AG04449 (cell line): ENCODE results near the gene HDDC3.

ENCODE experiments used
- CTCF ChIA-PET: fragments of 350-600 bp; formaldehyde crosslinking; extraction: SDS; loops from one replicate; lab custom pipeline; 2021; ENCODE audit warnings: antibody characterized with exemption; lab: Yijun Ruan, JAX
- POLR2A ChIA-PET: fragments of 400-600, 350-600 bp; formaldehyde crosslinking; extraction: SDS; loops from one replicate; lab custom pipeline; 2020; ENCODE audit warnings: antibody characterized with exemption, inconsistent platforms; lab: Yijun Ruan, JAX
- DNase-seq: peaks from one replicate; pipeline ENCODE4 v3.0.0-alpha.2; 2010; ENCODE audit warnings: low read depth, low spot score
- H3K4me3 ChIP-seq: 2 replicates; pipeline ENCODE4 v1.5.1; 2011; ENCODE audit warnings: low read depth, mild to moderate bottlenecking, control low read depth, low read length
- TF ChIP-seq, protein P1 (sequence below): IDR thresholded peaks from one replicate; pipeline ENCODE4 v1.5.1; 2011; ENCODE audit warnings: mild to moderate bottlenecking, moderate library complexity, low read length, control low read depth, inconsistent platforms; ENCODE audit not compliant: insufficient read depth; ENCODE audit errors: missing control alignments

The HDDC3 gene, protein sequence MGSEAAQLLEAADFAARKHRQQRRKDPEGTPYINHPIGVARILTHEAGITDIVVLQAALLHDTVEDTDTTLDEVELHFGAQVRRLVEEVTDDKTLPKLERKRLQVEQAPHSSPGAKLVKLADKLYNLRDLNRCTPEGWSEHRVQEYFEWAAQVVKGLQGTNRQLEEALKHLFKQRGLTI

DNA sequence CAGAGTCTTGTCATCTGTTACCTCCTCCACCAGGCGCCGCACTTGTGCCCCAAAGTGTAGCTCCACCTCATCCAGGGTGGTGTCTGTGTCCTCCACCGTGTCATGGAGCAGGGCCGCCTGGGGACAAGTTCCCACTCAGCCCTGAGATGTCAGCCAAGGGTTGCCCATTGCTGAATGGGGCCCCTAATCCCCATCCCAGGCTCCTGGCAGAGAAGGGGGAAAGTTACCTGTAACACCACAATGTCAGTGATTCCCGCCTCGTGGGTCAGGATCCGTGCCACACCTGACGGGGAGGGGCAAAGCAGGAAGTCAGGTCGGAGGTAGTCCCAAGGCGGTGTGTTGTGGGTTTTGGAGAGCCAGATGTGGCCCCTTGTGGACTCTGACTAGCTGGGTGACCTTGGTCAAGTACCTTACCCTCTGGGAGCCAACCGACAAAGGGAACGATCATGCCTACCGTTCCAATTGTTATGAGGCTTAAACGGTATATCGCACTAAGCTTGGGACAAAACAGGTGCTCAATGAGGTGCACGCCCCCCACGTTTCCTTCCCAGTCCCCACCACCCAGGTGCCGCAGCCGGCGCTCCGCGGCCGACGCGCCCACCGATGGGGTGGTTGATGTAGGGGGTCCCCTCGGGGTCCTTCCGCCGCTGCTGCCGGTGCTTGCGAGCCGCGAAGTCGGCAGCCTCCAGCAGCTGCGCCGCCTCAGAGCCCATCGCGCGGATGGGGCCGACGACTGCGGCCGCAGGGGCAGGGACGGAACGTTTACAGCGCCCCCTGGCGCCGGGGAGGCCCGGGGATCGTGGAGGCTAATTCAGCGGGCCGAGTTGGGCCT is at the start of gene HDDC3:
Gene HDDC3, minus strand, starts transcription at position 722 of the 832 bp plus-strand sequence. Its CDS starts 9 bp downstream, at position 713.
- no peak for DNase-seq
- ChIA-PET CTCF (interaction anchor here (0.6 to 20.3 kb wide), 37 partner anchors 12 to 1485 kb away, joined by 3 to 479 read pairs (median 5); partner anchors contain the start of genes FES, MAN2A2, RCCD1 and VPS33B), POLR2A (interaction anchor here (0.6 to 1.2 kb wide), 4 partner anchors 17 to 284 kb away, joined by 3 to 5 read pairs (median 3); partner anchors contain the start of gene RCCD1)
- H3K4me3 ChIP-seq = peak within 1 kb of the TSS; percentile 90
- TF ChIP-seq, protein P1, sequence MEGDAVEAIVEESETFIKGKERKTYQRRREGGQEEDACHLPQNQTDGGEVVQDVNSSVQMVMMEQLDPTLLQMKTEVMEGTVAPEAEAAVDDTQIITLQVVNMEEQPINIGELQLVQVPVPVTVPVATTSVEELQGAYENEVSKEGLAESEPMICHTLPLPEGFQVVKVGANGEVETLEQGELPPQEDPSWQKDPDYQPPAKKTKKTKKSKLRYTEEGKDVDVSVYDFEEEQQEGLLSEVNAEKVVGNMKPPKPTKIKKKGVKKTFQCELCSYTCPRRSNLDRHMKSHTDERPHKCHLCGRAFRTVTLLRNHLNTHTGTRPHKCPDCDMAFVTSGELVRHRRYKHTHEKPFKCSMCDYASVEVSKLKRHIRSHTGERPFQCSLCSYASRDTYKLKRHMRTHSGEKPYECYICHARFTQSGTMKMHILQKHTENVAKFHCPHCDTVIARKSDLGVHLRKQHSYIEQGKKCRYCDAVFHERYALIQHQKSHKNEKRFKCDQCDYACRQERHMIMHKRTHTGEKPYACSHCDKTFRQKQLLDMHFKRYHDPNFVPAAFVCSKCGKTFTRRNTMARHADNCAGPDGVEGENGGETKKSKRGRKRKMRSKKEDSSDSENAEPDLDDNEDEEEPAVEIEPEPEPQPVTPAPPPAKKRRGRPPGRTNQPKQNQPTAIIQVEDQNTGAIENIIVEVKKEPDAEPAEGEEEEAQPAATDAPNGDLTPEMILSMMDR = peak; percentile 98

DNA sequence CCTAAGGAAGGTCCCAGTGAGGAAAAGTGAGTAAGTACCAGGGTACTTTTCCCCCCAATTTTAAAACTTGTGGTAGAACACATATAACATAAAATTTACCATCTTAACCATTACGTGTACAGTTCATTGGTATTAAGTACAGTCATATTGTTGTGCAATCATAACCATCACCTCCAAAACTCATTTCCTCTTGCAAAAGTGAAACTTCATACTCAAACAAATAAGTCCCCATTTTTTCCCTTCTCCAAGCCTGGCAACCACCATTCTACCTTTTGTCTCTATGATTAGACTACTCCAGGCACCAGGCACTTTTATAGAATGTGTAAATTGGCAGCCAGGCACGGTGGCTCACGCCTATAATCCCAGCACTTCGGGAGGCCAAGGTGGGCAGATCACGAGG is 49.8 kb upstream of the HDDC3 start:
- POLR2A ChIA-PET = no interaction called here
- CTCF ChIA-PET = interaction anchor here (2.6 to 12.6 kb wide), 2 partner anchors 11 to 23 kb away, joined by 6 to 169 read pairs; partner anchors contain the start of gene RCCD1
- no peak overlapping the region for H3K4me3 ChIP-seq
- DNase-seq = no peak
- TF ChIP-seq, protein P1 = no peak

DNA sequence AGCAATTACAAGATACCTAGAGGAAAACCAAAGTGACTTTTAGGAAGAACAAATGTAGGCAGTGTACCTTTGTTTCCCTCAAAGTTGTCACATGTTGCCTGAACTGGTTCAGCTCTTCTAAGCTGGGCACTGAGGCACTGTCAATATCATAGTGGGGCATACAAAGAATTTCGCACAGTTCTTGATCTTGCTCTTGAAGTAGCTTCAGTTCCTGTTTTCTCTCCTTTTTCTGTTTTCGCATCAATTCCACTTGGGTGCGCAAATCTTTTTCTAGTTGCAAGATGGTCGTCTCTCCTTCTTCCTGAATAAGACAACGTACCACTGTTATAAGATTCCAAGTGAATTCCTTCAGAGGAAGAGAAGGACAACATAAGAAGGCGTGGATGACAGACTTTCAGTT is 49.3 kb upstream of the HDDC3 start:
- TF ChIP-seq, protein P1 = no peak
- no peak for DNase-seq
- ChIA-PET POLR2A (no interaction called here), CTCF (interaction anchor here (1.2 to 12.6 kb wide), 2 partner anchors 23 to 47 kb away, joined by 4 to 169 read pairs; partner anchors contain the start of gene RCCD1)
- no peak overlapping the region for H3K4me3 ChIP-seq

DNA sequence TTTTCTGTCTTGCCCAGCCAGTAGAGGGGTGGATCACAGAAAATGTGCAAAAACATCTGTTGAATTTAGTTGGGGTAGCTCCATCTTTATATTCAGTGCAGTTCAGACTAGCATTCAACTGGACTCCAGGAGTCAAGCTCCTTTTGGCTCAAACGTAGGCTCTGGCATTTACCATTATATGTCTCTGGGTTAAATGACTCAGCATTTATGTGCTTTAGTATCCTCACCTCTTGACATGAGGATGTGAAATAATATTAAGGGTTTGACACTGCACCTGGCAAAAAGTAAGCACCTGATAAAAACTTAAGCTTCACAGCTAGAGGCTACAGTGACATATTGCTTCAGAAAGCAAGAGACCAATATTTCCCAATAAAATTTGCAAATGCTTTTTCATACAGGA is 47.2 kb upstream of the HDDC3 start:
- ChIA-PET POLR2A (no interaction called here), CTCF (interaction anchor here (0.8 to 12.6 kb wide), 7 partner anchors 14 to 76 kb away, joined by 3 to 169 read pairs (median 5); partner anchors contain the start of genes HDDC3, PRC1, RCCD1 and UNC45A)
- no peak for DNase-seq
- TF ChIP-seq, protein P1 = no peak
- no peak overlapping the region for H3K4me3 ChIP-seq

DNA sequence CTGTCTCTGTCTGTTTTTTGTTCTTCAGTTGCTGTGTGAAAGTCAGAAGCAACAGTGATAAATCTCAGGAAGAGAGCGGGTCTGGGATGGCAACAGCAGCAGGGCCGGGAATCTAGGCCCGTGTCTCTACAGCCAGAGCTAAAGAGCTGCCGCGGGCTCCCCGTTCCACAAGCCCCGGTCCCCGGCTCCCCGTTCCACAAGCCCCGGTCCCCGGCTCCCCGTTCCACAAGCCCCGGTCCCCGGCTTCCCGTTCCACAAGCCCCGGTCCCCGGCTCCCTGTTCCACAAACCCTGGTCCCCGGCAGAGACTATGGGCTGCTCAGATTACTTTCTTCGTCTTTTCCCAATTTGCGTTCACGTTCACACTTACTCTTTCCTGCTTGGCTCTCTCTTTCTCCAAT is 41.9 kb upstream of the HDDC3 start:
- H3K4me3 ChIP-seq = no peak overlapping the region
- ChIA-PET CTCF (interaction anchor here (12.6 kb wide), 1 partner anchor 15 kb away, joined by 169 read pairs; the partner anchor contains the start of gene RCCD1), POLR2A (no interaction called here)
- TF ChIP-seq, protein P1 = no peak
- no peak for DNase-seq

DNA sequence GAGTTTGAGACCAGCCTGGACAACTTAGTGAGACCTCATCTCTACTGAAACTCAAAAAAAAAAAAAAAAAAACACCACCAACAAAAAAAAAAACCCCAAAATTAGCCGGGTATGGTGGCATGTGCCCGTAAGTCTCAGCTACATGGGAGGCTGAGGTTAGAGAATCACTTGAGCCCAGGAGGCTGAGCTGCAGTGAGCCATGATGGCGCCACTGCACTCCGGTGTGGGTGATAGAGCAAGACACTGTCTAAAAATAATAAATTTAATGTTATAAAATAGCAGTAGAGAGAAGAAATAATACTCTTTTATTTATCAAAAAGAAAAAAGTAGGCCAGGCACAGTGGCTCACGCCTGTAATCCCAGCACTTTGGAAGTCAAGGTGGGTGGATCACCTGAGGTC is 39.8 kb upstream of the HDDC3 start:
- POLR2A ChIA-PET = no interaction called here
- TF ChIP-seq, protein P1 = no peak
- no peak overlapping the region for H3K4me3 ChIP-seq
- CTCF ChIA-PET = interaction anchor here (0.6 to 6.7 kb wide), 2 partner anchors 15 to 264 kb away, joined by 3 to 101 read pairs; partner anchors contain the start of gene RCCD1
- DNase-seq = no peak
